PFSK-1 (cell line): ENCODE data around the gene QSOX1.

Experiments used
- POLR2AphosphoS5 ChIP-seq: IDR thresholded peaks from 2 replicates; pipeline ENCODE4 v1.6.1; 2012; ENCODE audit warnings: low read depth, mild to moderate bottlenecking, control low read depth, low read length, moderate library complexity
- TF ChIP-seq, protein P1 (sequence below), 2 experiments: IDR thresholded peaks; 2 replicates each; pipeline versions ENCODE4 v1.6.1 to v1.8.0; 2011 to 2012; ENCODE audit warnings: low read depth in 2 of 2, low read length in 2 of 2, control low read depth in 1 of 2, inconsistent platforms in 1 of 2, mild to moderate bottlenecking in 1 of 2, moderate library complexity in 1 of 2; ENCODE audit not compliant: insufficient read depth in 1 of 2

DNA sequence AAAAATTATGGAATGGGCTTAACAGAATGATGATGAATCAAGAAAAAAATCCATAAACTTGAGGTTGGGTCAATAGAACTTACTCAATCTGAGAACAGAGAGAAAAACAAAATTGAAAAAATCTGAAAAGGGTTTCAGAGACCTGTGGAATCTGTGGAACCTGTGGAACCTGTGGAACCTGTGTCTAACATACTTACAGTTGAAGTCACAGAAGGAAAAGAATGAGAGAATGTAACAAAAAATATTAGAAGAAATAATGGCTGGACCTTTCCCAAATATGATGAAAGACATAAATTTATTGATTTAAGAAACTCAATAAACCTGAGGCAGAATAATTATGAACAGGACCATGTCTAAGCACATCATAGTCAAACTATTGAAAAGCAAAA, 17.7 kb upstream of the QSOX1 start:
- TF ChIP-seq, protein P1, sequence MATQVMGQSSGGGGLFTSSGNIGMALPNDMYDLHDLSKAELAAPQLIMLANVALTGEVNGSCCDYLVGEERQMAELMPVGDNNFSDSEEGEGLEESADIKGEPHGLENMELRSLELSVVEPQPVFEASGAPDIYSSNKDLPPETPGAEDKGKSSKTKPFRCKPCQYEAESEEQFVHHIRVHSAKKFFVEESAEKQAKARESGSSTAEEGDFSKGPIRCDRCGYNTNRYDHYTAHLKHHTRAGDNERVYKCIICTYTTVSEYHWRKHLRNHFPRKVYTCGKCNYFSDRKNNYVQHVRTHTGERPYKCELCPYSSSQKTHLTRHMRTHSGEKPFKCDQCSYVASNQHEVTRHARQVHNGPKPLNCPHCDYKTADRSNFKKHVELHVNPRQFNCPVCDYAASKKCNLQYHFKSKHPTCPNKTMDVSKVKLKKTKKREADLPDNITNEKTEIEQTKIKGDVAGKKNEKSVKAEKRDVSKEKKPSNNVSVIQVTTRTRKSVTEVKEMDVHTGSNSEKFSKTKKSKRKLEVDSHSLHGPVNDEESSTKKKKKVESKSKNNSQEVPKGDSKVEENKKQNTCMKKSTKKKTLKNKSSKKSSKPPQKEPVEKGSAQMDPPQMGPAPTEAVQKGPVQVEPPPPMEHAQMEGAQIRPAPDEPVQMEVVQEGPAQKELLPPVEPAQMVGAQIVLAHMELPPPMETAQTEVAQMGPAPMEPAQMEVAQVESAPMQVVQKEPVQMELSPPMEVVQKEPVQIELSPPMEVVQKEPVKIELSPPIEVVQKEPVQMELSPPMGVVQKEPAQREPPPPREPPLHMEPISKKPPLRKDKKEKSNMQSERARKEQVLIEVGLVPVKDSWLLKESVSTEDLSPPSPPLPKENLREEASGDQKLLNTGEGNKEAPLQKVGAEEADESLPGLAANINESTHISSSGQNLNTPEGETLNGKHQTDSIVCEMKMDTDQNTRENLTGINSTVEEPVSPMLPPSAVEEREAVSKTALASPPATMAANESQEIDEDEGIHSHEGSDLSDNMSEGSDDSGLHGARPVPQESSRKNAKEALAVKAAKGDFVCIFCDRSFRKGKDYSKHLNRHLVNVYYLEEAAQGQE (IDR thresholded peaks at IDR 0.05; ENCODE audit: insufficient read depth in 1 of 2, low read depth in 2 of 2, low read length in 2 of 2) = no peak
- no peak for TF ChIP-seq POLR2AphosphoS5
